22Rv1 (cell line): ENCODE measurements around the gene TMTC2.

Source experiments
- H3K27ac ChIP-seq: fragments of 450-650 bp; 2 replicates; pipeline ENCODE4 v1.5.1; 2017
- CTCF ChIP-seq: fragments of 450-650 bp; IDR thresholded peaks from 2 replicates; pipeline ENCODE4 v1.5.1; 2017; ENCODE audit warnings: mild to moderate bottlenecking
- ZFX ChIP-seq: fragments of 450-650 bp; IDR thresholded peaks from 2 replicates; pipeline ENCODE4 v1.6.1; 2017; ENCODE audit warnings: antibody characterized with exemption, borderline replicate concordance

TMTC2 gene

GRCh38 chr12:82937151-82937550 lies 250.4 kb downstream of the TMTC2 start:
- H3K27ac ChIP-seq, result no peak overlapping the region
- TF ChIP-seq ZFX (no peak), CTCF (no peak)

GRCh38 chr12:82942521-82942920 lies 255.8 kb downstream of the TMTC2 start:
- H3K27ac ChIP-seq, result no peak overlapping the region
- TF ChIP-seq ZFX (no peak), CTCF (no peak)

- no peak overlapping the region for H3K27ac ChIP-seq
- TF ChIP-seq ZFX (no peak), CTCF (no peak)
Observed at GRCh38 chr12:82942991-82943401, 256.3 kb downstream of the TMTC2 start.

- H3K27ac ChIP-seq, result no peak overlapping the region
- TF ChIP-seq ZFX (no peak), CTCF (no peak)
Observed at GRCh38 chr12:82948491-82948890, 261.8 kb downstream of the TMTC2 start.

GRCh38 chr12:82950356-82950755 lies 263.6 kb downstream of the TMTC2 start:
- no peak for TF ChIP-seq ZFX
- TF ChIP-seq CTCF, result no peak
- no peak overlapping the region for H3K27ac ChIP-seq

GRCh38 chr12:82952946-82953345 lies 266.2 kb downstream of the TMTC2 start:
- no peak overlapping the region for H3K27ac ChIP-seq

GRCh38 chr12:82953397-82953796 lies 266.7 kb downstream of the TMTC2 start:
- TF ChIP-seq ZFX (no peak), CTCF (no peak)
- H3K27ac ChIP-seq, result no peak overlapping the region

More at GRCh38 chr12:82952946-82953345, 266.2 kb downstream of the TMTC2 start:
- TF ChIP-seq CTCF (no peak), ZFX (no peak)
